ENCODE results near the gene SLC1A1. TPM values are rescaled to one million over a fixed set of nuclear protein-coding genes. Genes with fewer than 3 reads are reported as not detected.

The SLC1A1 gene
- total RNA-seq, 1 experiment from 2014 or later: not detected

DNA sequence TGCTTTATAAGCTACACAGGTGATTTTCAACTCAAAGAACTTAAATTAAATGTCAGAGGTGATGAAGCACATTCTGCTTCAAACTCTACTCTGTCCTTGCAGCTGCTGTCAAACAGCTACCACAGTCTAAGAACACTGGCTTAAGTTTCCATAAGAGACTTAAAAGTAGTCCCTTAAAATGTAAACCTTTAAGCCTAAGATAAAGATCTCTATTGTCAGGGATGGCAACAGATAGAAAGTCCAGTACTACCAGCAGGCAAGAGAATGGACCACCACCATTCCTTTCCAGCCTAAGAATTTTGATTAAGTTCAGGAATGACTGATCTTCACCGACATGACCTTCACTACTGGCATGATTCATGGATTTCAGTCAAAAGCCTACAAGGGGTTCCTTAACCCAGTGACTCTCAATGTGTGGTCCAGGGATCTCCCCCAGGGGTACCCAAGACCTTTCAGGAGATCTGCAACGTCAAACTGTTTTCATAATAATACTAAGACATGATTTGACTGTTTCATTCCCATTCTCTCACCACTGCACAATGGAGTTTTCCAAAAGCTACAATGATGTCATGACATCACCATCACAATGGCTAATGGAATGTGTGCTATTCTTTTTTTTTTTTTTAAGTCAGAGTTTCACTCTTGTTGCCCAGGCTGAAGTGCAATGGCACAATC lies 130.8 kb downstream of the SLC1A1 start:
- H3K27ac ChIP-seq: no peak overlapping the region
- H3K9me3 ChIP-seq (replicated peaks): no peaks in the 10 kb centered on the region
- no peaks in the 10 kb centered on the region for H3K4me1 ChIP-seq
- no peak for DNase-seq
- H3K4me3 ChIP-seq: no peak overlapping the region
- no peaks in the 10 kb centered on the region for H3K27me3 ChIP-seq
- no peaks in the 10 kb centered on the region for H3K36me3 ChIP-seq

- Histone ChIP-seq H3K4me3 (no peak overlapping the region), H3K27ac (no peak overlapping the region), H3K36me3 (no peaks in the 10 kb centered on the region), H3K9me3 (replicated peaks) (no peaks in the 10 kb centered on the region), H3K4me1 (no peaks in the 10 kb centered on the region), H3K27me3 (no peaks in the 10 kb centered on the region)
- no peak for DNase-seq
Observed at GRCh38 chr9:4622016-4622415, 131.7 kb downstream of the SLC1A1 start.

- H3K4me1 ChIP-seq: no peaks in the 10 kb centered on the region
- no peaks in the 10 kb centered on the region for H3K27me3 ChIP-seq
- DNase-seq: no peak
- H3K36me3 ChIP-seq: no peaks in the 10 kb centered on the region
- H3K9me3 ChIP-seq (replicated peaks): no peaks in the 10 kb centered on the region
- H3K27ac ChIP-seq: no peak overlapping the region
- H3K4me3 ChIP-seq: no peak overlapping the region
Observed at GRCh38 chr9:4630836-4631235, 140.6 kb downstream of the SLC1A1 start.

Other genes with a start within 250 kb of the SLC1A1 start
- 6.7 and 7.1 TPM in 2 replicates for gene GLIS3, start 190.4 kb upstream of the SLC1A1 start, total RNA-seq (2014; rRNA removed; shearing (Covaris generic))
- 1.3 and 1.4 TPM in 2 replicates for gene PLPP6, start 171.8 kb downstream of the SLC1A1 start, total RNA-seq (2014; rRNA removed; shearing (Covaris generic))
- 0.28 TPM in 1 of 2 replicates, not detected in the other for gene SPATA6L, start 176.0 kb downstream of the SLC1A1 start, total RNA-seq (2014; rRNA removed; shearing (Covaris generic))
- gene CDC37L1, start 189.1 kb downstream of the SLC1A1 start, total RNA-seq (2014; rRNA removed; shearing (Covaris generic)): 9.9 and 12.6 TPM in 2 replicates